H7 (cell line): ENCODE measurements around the gene RBMS2. TPM values are rescaled to one million over a fixed set of nuclear protein-coding genes. Genes with fewer than 3 reads are reported as not detected.
"Not testable (repeated sequence)": the region's sequence is repeated elsewhere in the genome, so short reads cannot be mapped to it uniquely, and the experiment has no call there.

Source experiments
- DNase-seq: peaks from one replicate; pipeline ENCODE4 v3.0.0; 2012
- H3K27me3 ChIP-seq: 2 replicates; pipeline ENCODE4 v1.6.0; 2011; ENCODE audit warnings: mild to moderate bottlenecking, low read length; ENCODE audit not compliant: control insufficient read depth, insufficient read depth
- H3K36me3 ChIP-seq: replicated peaks from 2 replicates; pipeline ENCODE4 v1.5.1; 2011; ENCODE audit warnings: low read length; ENCODE audit not compliant: control insufficient read depth, insufficient read depth
- H3K4me3 ChIP-seq: 2 replicates; pipeline ENCODE4 v1.5.1; 2011; ENCODE audit warnings: low read depth, mild to moderate bottlenecking, control low read depth, low read length, moderate library complexity; ENCODE audit not compliant: insufficient read depth
- total RNA-seq: library from RNA; depleted of rRNA; stranded (reverse); fragments of >200 nt; shearing (Covaris generic); gene quantifications from 2 replicates; pipeline ENCODE4 v1.2.3, GENCODE V29; 2014

Gene RBMS2
- total RNA-seq, 1 experiment from 2014 or later: 6.1 TPM

DNA sequence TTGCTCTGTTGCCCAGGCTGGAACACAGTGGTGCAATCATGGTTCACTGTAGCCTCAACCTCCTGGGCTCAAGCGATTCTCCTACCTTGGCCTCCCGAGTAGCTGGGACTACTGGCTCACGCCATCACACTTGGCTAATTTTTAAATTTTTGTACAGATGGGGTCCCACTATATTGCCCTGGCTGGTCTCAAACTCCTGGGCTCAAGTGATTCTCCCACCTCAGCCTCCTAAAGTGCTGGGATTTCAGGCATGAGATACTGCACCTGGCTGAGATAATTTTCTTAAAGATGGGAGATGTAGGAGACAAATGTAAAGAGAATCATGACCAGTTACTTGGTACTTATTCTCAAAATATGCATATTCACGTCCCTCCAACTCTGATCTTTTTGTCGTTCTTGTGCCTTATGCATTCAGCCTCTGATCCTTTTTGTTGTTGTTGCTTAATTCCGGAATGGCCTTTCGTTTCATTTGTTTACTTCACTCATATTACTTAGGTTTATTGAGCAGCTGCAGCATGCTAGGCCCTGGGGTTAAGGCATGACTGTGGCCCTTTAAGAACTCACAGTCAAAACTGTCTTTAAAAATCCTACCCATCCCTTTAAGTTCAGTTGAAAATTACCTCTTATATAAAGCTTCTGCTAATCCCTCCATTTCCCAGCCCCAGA, 8.9 kb downstream of the RBMS2 start:
- H3K27me3 ChIP-seq: no peaks in the 10 kb centered on the region
- no peaks in the 10 kb centered on the region for H3K36me3 ChIP-seq
- no peak for DNase-seq
- no peak overlapping the region for H3K4me3 ChIP-seq

DNA sequence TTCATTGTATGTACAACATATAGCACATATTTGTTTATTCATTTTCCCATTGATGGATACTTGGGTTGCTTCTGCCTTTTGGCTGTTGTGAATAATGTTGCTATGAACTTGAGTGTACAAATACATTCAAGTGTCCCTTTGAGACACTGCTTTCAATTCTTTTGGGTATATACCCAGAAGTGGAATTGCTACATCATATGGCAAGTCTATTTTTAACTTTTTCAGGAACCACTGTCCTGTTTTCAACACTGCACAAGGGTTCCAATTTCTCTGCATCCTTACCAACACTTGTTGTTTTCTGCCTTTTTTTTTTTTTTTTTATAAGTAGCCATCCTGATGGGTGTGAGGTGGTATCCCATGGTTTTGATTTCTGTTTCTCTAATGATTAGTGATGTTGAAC, 15.9 kb downstream of the RBMS2 start:
- no peak for DNase-seq
- Histone ChIP-seq H3K36me3 (no peaks in the 10 kb centered on the region), H3K4me3 (no peak overlapping the region), H3K27me3 (no peaks in the 10 kb centered on the region)

DNA sequence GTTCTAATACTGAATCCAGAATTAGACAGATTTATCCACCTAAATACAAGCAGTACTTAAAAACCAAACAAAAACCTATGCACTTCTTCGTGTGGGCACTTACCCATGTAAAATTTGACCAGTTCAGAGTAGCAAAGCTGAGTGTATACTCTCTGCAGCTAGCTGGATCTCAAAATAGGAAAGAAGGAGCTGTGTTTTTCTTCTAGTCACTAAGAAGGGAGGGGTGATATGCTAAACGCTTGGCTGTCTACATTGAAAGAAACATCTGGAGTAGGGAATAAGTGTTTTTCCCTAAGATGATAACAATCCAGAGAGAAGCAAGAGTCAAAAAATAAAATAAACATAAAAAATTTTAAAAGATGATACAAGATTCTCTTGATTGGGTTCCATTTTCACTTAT, 20.0 kb downstream of the RBMS2 start:
- DNase-seq: no peak
- no peak overlapping the region for H3K4me3 ChIP-seq
- no peaks in the 10 kb centered on the region for H3K36me3 ChIP-seq
- no peaks in the 10 kb centered on the region for H3K27me3 ChIP-seq

DNA sequence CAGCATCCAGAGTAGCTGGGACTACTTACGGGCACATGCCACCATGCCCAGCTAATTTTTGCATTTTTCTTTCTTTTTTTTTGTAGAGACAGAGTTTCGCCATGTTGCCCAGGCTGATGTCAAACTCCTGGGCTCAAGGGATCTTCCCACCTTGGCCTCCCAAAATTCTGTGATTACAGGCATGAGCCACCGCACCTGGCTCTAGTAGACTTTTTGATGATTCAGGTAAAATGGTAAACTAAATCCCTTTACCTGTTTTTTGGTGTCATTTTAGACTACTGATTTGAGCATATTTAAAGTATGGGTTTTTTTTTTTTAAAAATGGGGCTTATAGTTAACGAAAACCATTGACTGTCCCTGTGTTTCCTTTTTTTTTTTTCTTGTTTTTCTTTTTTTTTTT, 20.5 kb downstream of the RBMS2 start:
- H3K27me3 ChIP-seq: no peaks in the 10 kb centered on the region
- H3K36me3 ChIP-seq: no peaks in the 10 kb centered on the region
- no peak overlapping the region for H3K4me3 ChIP-seq
- DNase-seq: no peak

GRCh38 chr12:56545023-56545604, 23.5 kb downstream of the RBMS2 start:
- Histone ChIP-seq H3K36me3 (no peaks in the 10 kb centered on the region), H3K27me3 (no peaks in the 10 kb centered on the region), H3K4me3 (no peak overlapping the region)
- DNase-seq: no peak

- DNase-seq: no peak
- H3K36me3 ChIP-seq: no peaks in the 10 kb centered on the region
- H3K27me3 ChIP-seq: no peaks in the 10 kb centered on the region
- no peak overlapping the region for H3K4me3 ChIP-seq
These were observed 25.1 kb downstream of the RBMS2 start for GRCh38 chr12:56546680-56547079.

DNA sequence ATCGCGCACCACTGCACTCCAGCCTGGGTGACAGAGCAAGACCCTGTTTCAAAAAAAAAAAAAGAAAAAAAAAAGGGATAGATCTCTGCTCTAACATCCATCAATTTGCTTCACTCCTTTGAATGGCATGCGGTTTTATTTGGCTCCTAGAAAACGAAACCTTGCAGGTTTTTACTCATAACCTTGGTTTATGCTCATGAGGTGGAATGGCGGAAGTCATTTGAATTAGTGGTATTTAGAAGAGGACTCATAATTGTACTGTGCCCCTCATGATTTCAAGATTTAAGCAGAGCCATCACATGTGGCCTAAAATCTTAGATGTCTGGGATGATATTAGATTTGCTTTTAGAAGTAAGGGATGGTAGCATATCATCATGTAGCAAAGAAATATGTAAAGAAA, 29.4 kb downstream of the RBMS2 start:
- H3K36me3 ChIP-seq: no peaks in the 10 kb centered on the region
- H3K4me3 ChIP-seq: no peak overlapping the region
- no peaks in the 10 kb centered on the region for H3K27me3 ChIP-seq
- no peak for DNase-seq

- Histone ChIP-seq H3K4me3 (no peak overlapping the region), H3K36me3 (peaks cover 10% of the 10 kb centered on the region), H3K27me3 (no peaks in the 10 kb centered on the region)
- peak; percentile 68 for DNase-seq
These were observed 44.0 kb downstream of the RBMS2 start for GRCh38 chr12:56565510-56566101.

DNA sequence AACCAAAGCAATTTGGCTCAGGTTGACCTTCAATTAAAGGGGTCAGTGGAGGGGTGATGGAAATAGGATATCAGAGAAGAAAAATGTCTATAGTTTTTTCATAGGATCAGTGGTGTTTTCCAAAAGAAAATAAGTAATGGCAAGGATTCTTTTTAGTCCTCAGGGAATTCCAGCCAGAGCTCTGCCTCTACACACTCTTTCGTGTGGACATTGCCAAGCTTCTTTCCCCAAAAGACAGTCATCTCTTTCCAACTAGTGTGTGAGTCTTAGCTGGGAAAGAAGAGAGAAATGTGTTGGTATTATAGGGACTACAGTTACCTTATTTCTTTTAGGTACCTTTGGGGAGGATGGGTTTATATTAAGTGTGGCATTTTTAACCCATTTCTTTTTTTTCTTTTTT, 46.5 kb downstream of the RBMS2 start:
- Histone ChIP-seq H3K4me3 (no peak overlapping the region), H3K36me3 (peaks cover 14% of the 10 kb centered on the region), H3K27me3 (no peaks in the 10 kb centered on the region)
- DNase-seq: no peak

GRCh38 chr12:56571121-56571520, 49.5 kb downstream of the RBMS2 start:
- Histone ChIP-seq H3K36me3 (peaks cover 13% of the 10 kb centered on the region), H3K4me3 (no peak overlapping the region), H3K27me3 (no peaks in the 10 kb centered on the region)
- no peak for DNase-seq

- Histone ChIP-seq H3K27me3 (no peaks in the 10 kb centered on the region), H3K36me3 (peaks cover 13% of the 10 kb centered on the region)
These were observed 50.7 kb downstream of the RBMS2 start for GRCh38 chr12:56572288-56572687.

GRCh38 chr12:56574210-56574609, 52.6 kb downstream of the RBMS2 start:
- Histone ChIP-seq H3K36me3 (peaks cover 13% of the 10 kb centered on the region), H3K27me3 (no peaks in the 10 kb centered on the region), H3K4me3 (no peak overlapping the region)
- no peak for DNase-seq

More at GRCh38 chr12:56572288-56572687, 50.7 kb downstream of the RBMS2 start:
- DNase-seq: no peak
- H3K4me3 ChIP-seq: no peak overlapping the region

DNA sequence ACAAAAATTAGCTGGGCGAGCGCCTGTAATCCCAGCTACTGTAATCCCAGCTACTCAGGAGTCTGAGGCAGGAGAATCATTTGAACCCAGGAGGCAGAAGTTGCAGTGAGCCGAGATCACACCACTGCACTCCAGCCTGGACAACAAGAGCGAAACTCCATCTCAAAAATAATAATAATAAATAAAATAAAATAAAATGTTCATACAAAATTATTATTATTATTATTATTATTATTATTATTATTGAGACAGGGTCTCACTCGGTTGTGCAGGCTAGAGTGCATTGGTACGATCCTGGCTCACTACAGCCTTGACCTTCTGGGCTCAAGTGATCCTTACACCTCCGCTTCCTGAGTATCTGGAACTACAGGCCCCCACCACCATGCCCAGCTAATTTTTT, 55.6 kb downstream of the RBMS2 start:
- not testable (repeated sequence) for H3K27me3 ChIP-seq, DNase-seq, H3K36me3 ChIP-seq, H3K4me3 ChIP-seq

GRCh38 chr12:56578983-56579546, 57.4 kb downstream of the RBMS2 start:
- Histone ChIP-seq H3K36me3 (peaks cover 3% of the 10 kb centered on the region; the same call in 1 of the 2 replicates), H3K4me3 (no peak overlapping the region), H3K27me3 (no peaks in the 10 kb centered on the region)
- no peak for DNase-seq
